IMR-90 (cell line): ENCODE measurements around the gene TBL3. TPM values are rescaled to one million over a fixed set of nuclear protein-coding genes. Genes with fewer than 3 reads are reported as not detected.
A peak's percentile ranks its signal among the peaks of the same experiment; 100 is the strongest.

Experiments
- ATAC-seq: fragments of 200-7000 bp; cut with Tn5 transposase; 2 replicates; pipeline ENCODE4 v1.9.1; 2020; ENCODE audit warnings: low read depth, mild to moderate bottlenecking, moderate library complexity
- BruUV-seq: library from RNA; stranded (reverse); fragments of 400-500 nt; replicated peaks from 2 replicates; lab custom pipeline; 2021; lab: Mats Ljungman, UMichigan
- CTCF ChIA-PET: fragments of 300-600 bp; formaldehyde crosslinking; extraction: SDS; loops from one replicate; lab custom pipeline; 2021; ENCODE audit warnings: antibody characterized with exemption; lab: Yijun Ruan, JAX
- POLR2A ChIA-PET: fragments of 300-600 bp; sonication (Branson Sonifier 250); formaldehyde crosslinking; loops from one replicate; lab custom pipeline; 2022; ENCODE audit warnings: antibody characterized with exemption; ENCODE audit not compliant: unreplicated experiment; lab: Charles Lee
- DNase-seq: peaks from one replicate; pipeline ENCODE4 v3.0.0; 2013
- H2AFZ ChIP-seq: replicated peaks from 2 replicates; pipeline ENCODE3; 2013; ENCODE audit warnings: low read length, mild to moderate bottlenecking; ENCODE audit not compliant: poor library complexity
- H2AK5ac ChIP-seq: 2 replicates; pipeline ENCODE4 v1.6.1; 2013; ENCODE audit warnings: low read depth, low read length, inconsistent platforms
- H2AK9ac ChIP-seq: replicated peaks from 2 replicates; pipeline ENCODE3; 2013; ENCODE audit warnings: mild to moderate bottlenecking, low read depth, low read length, moderate library complexity; ENCODE audit not compliant: poor library complexity
- H2BK120ac ChIP-seq: 2 replicates; pipeline ENCODE4 v1.6.1; 2013; ENCODE audit warnings: low read depth, low read length, inconsistent platforms
- H2BK15ac ChIP-seq: 3 replicates; pipeline ENCODE4 v1.6.1; 2013; ENCODE audit warnings: low read depth, low read length, inconsistent platforms
- H2BK20ac ChIP-seq: 2 replicates; pipeline ENCODE4 v1.6.1; 2013; ENCODE audit warnings: low read depth, mild to moderate bottlenecking, inconsistent platforms, low read length, moderate library complexity
- H2BK5ac ChIP-seq: 2 replicates; pipeline ENCODE4 v1.6.1; 2013; ENCODE audit warnings: mild to moderate bottlenecking, low read depth, low read length, inconsistent platforms; ENCODE audit not compliant: poor library complexity, severe bottlenecking
- H3K14ac ChIP-seq: replicated peaks from 2 replicates; pipeline ENCODE4 v1.6.1; 2013; ENCODE audit warnings: low read depth, low read length, inconsistent platforms
- H3K18ac ChIP-seq: 2 replicates; pipeline ENCODE4 v1.6.1; 2013; ENCODE audit warnings: low read depth, low read length, control low read depth
- H3K23ac ChIP-seq: 2 replicates; pipeline ENCODE4 v1.6.1; 2013; ENCODE audit warnings: low read depth, low read length, inconsistent platforms
- H3K27ac ChIP-seq: 2 replicates; pipeline ENCODE4 v1.5.1; 2013; ENCODE audit warnings: mild to moderate bottlenecking, control low read depth, low read length; ENCODE audit not compliant: insufficient read depth
- H3K27me3 ChIP-seq: 2 replicates; pipeline ENCODE4 v1.6.1; 2013; ENCODE audit warnings: low read length; ENCODE audit not compliant: control insufficient read depth, insufficient read depth
- H3K36me3 ChIP-seq: 2 replicates; pipeline ENCODE4 v1.6.1; 2013; ENCODE audit warnings: low read length, mixed read lengths; ENCODE audit not compliant: control insufficient read depth, insufficient read depth
- H3K4ac ChIP-seq: 2 replicates; pipeline ENCODE4 v1.6.1; 2013; ENCODE audit warnings: low read depth, low read length, inconsistent platforms
- H3K4me1 ChIP-seq: 2 replicates; pipeline ENCODE4 v1.6.1; 2013; ENCODE audit warnings: low read length, mixed read lengths; ENCODE audit not compliant: control insufficient read depth, insufficient read depth
- H3K4me2 ChIP-seq: 2 replicates; pipeline ENCODE4 v1.6.1; 2013; ENCODE audit warnings: low read depth, mild to moderate bottlenecking, control low read depth, low read length, moderate library complexity
- H3K4me3 ChIP-seq: 2 replicates; pipeline ENCODE4 v1.5.1; 2013; ENCODE audit warnings: low read depth, mild to moderate bottlenecking, control low read depth, low read length, moderate library complexity; ENCODE audit not compliant: insufficient read depth
- H3K56ac ChIP-seq: 2 replicates; pipeline ENCODE4 v1.6.1; 2013; ENCODE audit warnings: low read length, inconsistent platforms; ENCODE audit not compliant: insufficient read depth; ENCODE audit errors: extremely low read depth
- H3K79me1 ChIP-seq, 2 experiments: 2 replicates each; pipeline ENCODE4 v1.6.1; 2013; ENCODE audit warnings: low read length in 2 of 2, inconsistent platforms in 1 of 2, low read depth in 1 of 2
- H3K9ac ChIP-seq: 2 replicates; pipeline ENCODE4 v1.6.1; 2013; ENCODE audit warnings: low read depth, low read length, control low read depth
- H3K9me1 ChIP-seq: 2 replicates; pipeline ENCODE4 v1.6.1; 2013; ENCODE audit warnings: low read length, inconsistent platforms; ENCODE audit not compliant: insufficient read depth
- H3K9me3 ChIP-seq: 2 replicates; pipeline ENCODE4 v1.6.1; 2013; ENCODE audit warnings: low read length; ENCODE audit not compliant: control insufficient read depth, insufficient read depth
- H4K20me1 ChIP-seq: 2 replicates; pipeline ENCODE4 v1.6.1; 2013; ENCODE audit warnings: low read length, inconsistent platforms; ENCODE audit not compliant: insufficient read depth
- H4K5ac ChIP-seq: 2 replicates; pipeline ENCODE4 v1.6.1; 2013; ENCODE audit warnings: mild to moderate bottlenecking, low read depth, low read length, control low read depth
- H4K8ac ChIP-seq, 2 experiments: 2 replicates each; pipeline ENCODE4 v1.6.1; 2013; ENCODE audit warnings: low read depth in 2 of 2, low read length in 2 of 2, control low read depth in 1 of 2, inconsistent platforms in 1 of 2
- H4K91ac ChIP-seq: 2 replicates; pipeline ENCODE4 v1.6.1; 2013; ENCODE audit warnings: low read depth, low read length, inconsistent platforms; ENCODE audit not compliant: insufficient read depth
- BHLHE40 ChIP-seq: fragments of 150-350 bp; IDR thresholded peaks from 2 replicates; pipeline ENCODE4 v1.6.1; 2016; ENCODE audit warnings: mild to moderate bottlenecking, low read depth, low read length
- CEBPB ChIP-seq: IDR thresholded peaks from 2 replicates; pipeline ENCODE4 v1.6.1; 2012; ENCODE audit warnings: low read depth, low read length, improper control_type of control experiment
- CHD1 ChIP-seq: IDR thresholded peaks from 2 replicates; pipeline ENCODE4 v1.6.1; 2012; ENCODE audit warnings: low read depth, low read length, improper control_type of control experiment
- CTCF ChIP-seq: conservative IDR thresholded peaks from 2 replicates; pipeline ENCODE4 v1.5.1; 2012; ENCODE audit warnings: mild to moderate bottlenecking, low read depth, low read length, improper control_type of control experiment
- ELK1 ChIP-seq: fragments of 150-350 bp; IDR thresholded peaks from 2 replicates; pipeline ENCODE4 v1.6.1; 2016; ENCODE audit warnings: low read depth, mild to moderate bottlenecking, low read length, moderate library complexity, borderline replicate concordance
- FOS ChIP-seq: fragments of 150-350 bp; IDR thresholded peaks from 2 replicates; pipeline ENCODE4 v1.6.1; 2016; ENCODE audit warnings: low read depth, low read length
- MAFK ChIP-seq: IDR thresholded peaks from 2 replicates; pipeline ENCODE4 v1.6.1; 2012; ENCODE audit warnings: low read depth, low read length, improper control_type of control experiment
- MAZ ChIP-seq: IDR thresholded peaks from 2 replicates; pipeline ENCODE4 v1.6.1; 2012; ENCODE audit warnings: low read depth, mild to moderate bottlenecking, low read length, improper control_type of control experiment, moderate library complexity, borderline replicate concordance
- MXI1 ChIP-seq: IDR thresholded peaks from 2 replicates; pipeline ENCODE4 v1.6.1; 2012; ENCODE audit warnings: low read depth, mild to moderate bottlenecking, low read length, moderate library complexity, borderline replicate concordance
- NFE2L2 ChIP-seq: fragments of 150-350 bp; IDR thresholded peaks from 2 replicates; pipeline ENCODE4 v1.6.1; 2016; ENCODE audit warnings: low read depth, mild to moderate bottlenecking, low read length
- POLR2A ChIP-seq: IDR thresholded peaks from 2 replicates; pipeline ENCODE4 v1.6.1; 2012; ENCODE audit warnings: mild to moderate bottlenecking, low read depth, low read length
- RAD21 ChIP-seq: IDR thresholded peaks from 2 replicates; pipeline ENCODE4 v1.6.1; 2012; ENCODE audit warnings: low read length, improper control_type of control experiment
- RCOR1 ChIP-seq: IDR thresholded peaks from 2 replicates; pipeline ENCODE4 v1.6.1; 2012; ENCODE audit warnings: mild to moderate bottlenecking, low read length, improper control_type of control experiment; ENCODE audit not compliant: insufficient replicate concordance
- RFX5 ChIP-seq: IDR thresholded peaks from 2 replicates; pipeline ENCODE4 v1.8.0; 2012; ENCODE audit warnings: low read depth, mild to moderate bottlenecking, low read length, moderate library complexity
- SMC3 ChIP-seq: fragments of 150-350 bp; IDR thresholded peaks from 2 replicates; pipeline ENCODE4 v1.6.1; 2016; ENCODE audit warnings: low read depth, mild to moderate bottlenecking, antibody characterized with exemption, low read length, moderate library complexity
- WGBS, 2 experiments: methylation state at CpG; one replicate each; pipeline versions ENCODE4 v1.1.5 to v1.1.7; 2013; ENCODE audit warnings: missing lambda C conversion rate in 2 of 2; ENCODE audit not compliant: insufficient read length in 1 of 2; ENCODE audit errors: extremely low coverage in 2 of 2; 5-methylcytosine and 5-hydroxymethylcytosine counted together
- dilution Hi-C: fragments of 300-500 bp; cut with HindIII; formaldehyde crosslinking; loops from one replicate; pipeline ENCODE4 v1.14.3; 2018; ENCODE audit warnings: low sequenced_read_pairs; ENCODE audit not compliant: unreplicated experiment
- in situ Hi-C: fragments of 300-500 bp; cut with MboI; formaldehyde crosslinking; loops from 3 replicates; pipeline ENCODE4 v1.14.3; 2019; ENCODE audit warnings: low sequenced_read_pairs, inconsistent platforms, mixed read lengths
- intact Hi-C: fragments of 100-400 bp; cut with micrococcal nuclease; formaldehyde crosslinking; loops from 2 replicates; pipeline ENCODE4 v1.10.0; 2022
- polyA plus RNA-seq, 3 experiments: library from polyadenylated mRNA; depleted of rRNA; stranded (reverse); fragments of >200 nt; gene quantifications; 2 replicates each; pipeline ENCODE4 v1.2.3, GENCODE V29; 2012; ENCODE audit warnings: low replicate concordance in 1 of 3
- total RNA-seq: library from RNA; depleted of rRNA; stranded (reverse); fragments of >200 nt; gene quantifications from 2 replicates; pipeline ENCODE4 v1.2.3, GENCODE V29; 2012
- TF ChIP-seq, protein P1 (sequence below): fragments of 150-350 bp; IDR thresholded peaks from 2 replicates; pipeline ENCODE4 v1.6.1; 2017; ENCODE audit warnings: mild to moderate bottlenecking, antibody characterized with exemption, low read length, low read depth

The TBL3 gene
- total and polyA plus RNA-seq, 2 of the 4 experiments (the other 2 are of a cell fraction): 38.5 to 60.8 TPM

DNA sequence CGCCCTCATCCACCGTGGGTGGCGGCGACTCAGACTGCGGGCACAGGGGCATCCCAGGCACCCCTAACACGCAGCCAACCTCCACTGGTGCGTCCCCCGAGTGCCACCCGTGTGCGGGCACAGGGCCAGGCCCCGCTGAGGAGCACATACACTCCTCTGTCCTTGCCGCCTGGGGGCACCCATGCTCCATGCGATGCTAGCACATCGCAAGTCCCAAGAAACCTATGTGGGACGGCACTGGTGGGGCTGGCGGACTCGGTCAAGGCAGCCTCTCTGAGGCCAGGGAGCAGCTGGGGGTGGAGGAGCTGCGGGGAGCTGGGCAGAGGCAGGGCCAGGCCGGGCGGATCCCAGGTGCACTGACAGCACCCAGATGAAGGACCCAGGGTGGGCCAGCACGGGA is 33.8 kb downstream of the TBL3 start:
- H2BK20ac ChIP-seq: no peak overlapping the region
- no peaks in the 10 kb centered on the region for H3K9me3 ChIP-seq
- BruUV-seq: no TSS peak
- H2AK9ac ChIP-seq: no peak overlapping the region
- no peak overlapping the region for H4K91ac ChIP-seq
- H4K8ac ChIP-seq: no peak overlapping the region
- no peak overlapping the region for H2AFZ ChIP-seq
- ChIA-PET POLR2A (no interaction called here), CTCF (no interaction called here)
- H3K36me3 ChIP-seq: peaks cover 37% of the 10 kb centered on the region
- TF ChIP-seq MAFK: no peak
- no peak for TF ChIP-seq RFX5
- TF ChIP-seq MXI1: no peak
- TF ChIP-seq POLR2A: no peak
- TF ChIP-seq CTCF: no peak
- TF ChIP-seq RAD21: no peak
- no peak for TF ChIP-seq SMC3
- no peak for TF ChIP-seq CEBPB
- TF ChIP-seq FOS: no peak
- no peak for TF ChIP-seq ELK1
- TF ChIP-seq, protein P1, sequence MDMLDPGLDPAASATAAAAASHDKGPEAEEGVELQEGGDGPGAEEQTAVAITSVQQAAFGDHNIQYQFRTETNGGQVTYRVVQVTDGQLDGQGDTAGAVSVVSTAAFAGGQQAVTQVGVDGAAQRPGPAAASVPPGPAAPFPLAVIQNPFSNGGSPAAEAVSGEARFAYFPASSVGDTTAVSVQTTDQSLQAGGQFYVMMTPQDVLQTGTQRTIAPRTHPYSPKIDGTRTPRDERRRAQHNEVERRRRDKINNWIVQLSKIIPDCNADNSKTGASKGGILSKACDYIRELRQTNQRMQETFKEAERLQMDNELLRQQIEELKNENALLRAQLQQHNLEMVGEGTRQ: no peak
- TF ChIP-seq RCOR1: no peak
- TF ChIP-seq CHD1: no peak
- TF ChIP-seq NFE2L2: no peak
- no peak for TF ChIP-seq MAZ
- TF ChIP-seq BHLHE40: no peak
- H3K4me2 ChIP-seq: no peak overlapping the region
- H3K9me1 ChIP-seq: peaks cover 8% of the 10 kb centered on the region; the same call in 1 of the 2 replicates
- H3K9ac ChIP-seq: no peak overlapping the region
- H3K27ac ChIP-seq: no peak overlapping the region
- H3K79me1 ChIP-seq: peaks cover 19 to 90% of the 10 kb centered on the region in 2 experiments; a peak in 3 of 4 replicates
- H2AK5ac ChIP-seq: 0 out of 2 replicates have a peak overlapping the region, but pooled peaks have one; percentile 16
- H3K4ac ChIP-seq: no peak overlapping the region
- H2BK5ac ChIP-seq: no peak overlapping the region
- H3K23ac ChIP-seq: no peak overlapping the region; the same call in 1 of the 2 replicates
- H3K14ac ChIP-seq: no peak overlapping the region
- intact Hi-C loops: no loop called here
- H3K56ac ChIP-seq: no peak overlapping the region
- ATAC-seq (no peak), DNase-seq (no peak)
- H3K4me3 ChIP-seq: no peak overlapping the region
- no peak overlapping the region for H4K5ac ChIP-seq
- H2BK15ac ChIP-seq: no peak overlapping the region
- H3K18ac ChIP-seq: no peak overlapping the region
- peaks cover 27% of the 10 kb centered on the region for H3K4me1 ChIP-seq
- dilution Hi-C loops: no loop called here
- WGBS, 2 experiments: 86% methylated on average over 9 of the region's 21 CpGs; no CpG with 5 or more reads in 1 of the 2 experiments
- H4K20me1 ChIP-seq: peaks cover 79% of the 10 kb centered on the region
- no peak overlapping the region for H2BK120ac ChIP-seq
- H3K27me3 ChIP-seq: no peaks in the 10 kb centered on the region
- in situ Hi-C loops: no loop called here
